Peyer's patch (tissue), 4 donors: ENCODE measurements around the gene USH2A. TPM values are rescaled to one million over a fixed set of nuclear protein-coding genes. Genes with fewer than 3 reads are reported as not detected.

Source experiments
- DNase-seq, 3 donors: peaks; one replicate each; pipeline ENCODE4 v3.0.0-alpha.2; 2017 to 2019
- H3K27ac ChIP-seq, 4 donors: fragments of 200-600 bp; sonication (generic); one replicate each; pipeline ENCODE4 v1.5.1; 2016 to 2019
- H3K27me3 ChIP-seq, 2 donors: fragments of 200-600 bp; sonication (generic); one replicate each; pipeline ENCODE4 v1.5.1; 2019
- H3K36me3 ChIP-seq, 3 donors: fragments of 200-600 bp; sonication (generic); one replicate each; pipeline ENCODE4 v1.5.1; 2016 to 2019
- H3K4me1 ChIP-seq, 4 donors: fragments of 200-600 bp; sonication (generic); one replicate each; pipeline ENCODE4 v1.5.1; 2016 to 2019
- H3K4me3 ChIP-seq, 4 donors: fragments of 200-600 bp; sonication (generic); 1 replicate in 3 of 4; 2 replicates in 1 of 4; pipeline ENCODE4 v1.5.1; 2016 to 2019; ENCODE audit warnings: mild to moderate bottlenecking in 1 of 4
- H3K9me3 ChIP-seq, 4 donors: fragments of 200-600 bp; sonication (generic); one replicate each; pipeline ENCODE4 v1.5.1; 2016 to 2019; ENCODE audit warnings: mild to moderate bottlenecking in 1 of 4
- CTCF ChIP-seq, 6 experiments: fragments of 450-650 bp in 4 of 6; fragments of 200-600 bp in 2 of 6; sonication (generic) in 1 of 6; IDR thresholded peaks; one replicate each; pipeline ENCODE4 v1.5.1; 2017 to 2019; ENCODE audit warnings: antibody characterized with exemption in 6 of 6, mild to moderate bottlenecking in 3 of 6, moderate library complexity in 1 of 6
- POLR2A ChIP-seq, 2 donors: fragments of 450-650 bp; IDR thresholded peaks; one replicate each; pipeline ENCODE4 v1.5.1; 2017; ENCODE audit warnings: antibody characterized with exemption in 2 of 2, mild to moderate bottlenecking in 2 of 2, moderate library complexity in 2 of 2
- total RNA-seq, 4 donors: library from RNA; depleted of rRNA; stranded (reverse); fragments of >200 nt; gene quantifications; one replicate each; pipeline ENCODE4 v1.1.0, GENCODE V29; 2016

Gene USH2A
- total RNA-seq, 4 donors from 2014 or later, result not detected

- no peaks in the 10 kb centered on the region for H3K27me3 ChIP-seq
- no peak for DNase-seq
- H3K27ac ChIP-seq, result no peak overlapping the region
- H3K4me1 ChIP-seq, result no peaks in the 10 kb centered on the region
- no peaks in the 10 kb centered on the region for H3K36me3 ChIP-seq
- H3K9me3 ChIP-seq, result no peaks in the 10 kb centered on the region
- no peak overlapping the region for H3K4me3 ChIP-seq
- no peak for TF ChIP-seq POLR2A (IDR thresholded peaks at IDR 0.05)
- TF ChIP-seq CTCF (IDR thresholded peaks at IDR 0.05), result no peak
Measured at GRCh38 chr1:216057063-216057462, 366.2 kb downstream of the USH2A start.

GRCh38 chr1:216055004-216055403 lies 368.2 kb downstream of the USH2A start:
- TF ChIP-seq POLR2A (IDR thresholded peaks at IDR 0.05) (no peak), CTCF (IDR thresholded peaks at IDR 0.05) (no peak)
- H3K4me3 ChIP-seq, result no peak overlapping the region
- no peaks in the 10 kb centered on the region for H3K4me1 ChIP-seq
- H3K27me3 ChIP-seq, result no peaks in the 10 kb centered on the region
- H3K9me3 ChIP-seq, result no peaks in the 10 kb centered on the region
- no peak for DNase-seq
- no peak overlapping the region for H3K27ac ChIP-seq
- H3K36me3 ChIP-seq, result no peaks in the 10 kb centered on the region

- Histone ChIP-seq H3K4me1 (no peaks in the 10 kb centered on the region), H3K36me3 (no peaks in the 10 kb centered on the region), H3K4me3 (no peak overlapping the region), H3K27me3 (no peaks in the 10 kb centered on the region), H3K9me3 (no peaks in the 10 kb centered on the region), H3K27ac (no peak overlapping the region)
- DNase-seq, result no peak
- no peak for TF ChIP-seq CTCF (IDR thresholded peaks at IDR 0.05)
- TF ChIP-seq POLR2A (IDR thresholded peaks at IDR 0.05), result no peak
Measured at GRCh38 chr1:216054600-216054999, 368.6 kb downstream of the USH2A start.

GRCh38 chr1:216051071-216051470 lies 372.2 kb downstream of the USH2A start:
- DNase-seq, result no peak
- no peak overlapping the region for H3K4me3 ChIP-seq
- H3K27me3 ChIP-seq, result no peaks in the 10 kb centered on the region
- TF ChIP-seq POLR2A (IDR thresholded peaks at IDR 0.05) (no peak), CTCF (IDR thresholded peaks at IDR 0.05) (no peak)
- no peak overlapping the region for H3K27ac ChIP-seq
- H3K9me3 ChIP-seq, result no peaks in the 10 kb centered on the region
- no peaks in the 10 kb centered on the region for H3K36me3 ChIP-seq
- H3K4me1 ChIP-seq, result no peaks in the 10 kb centered on the region

- no peaks in the 10 kb centered on the region for H3K36me3 ChIP-seq
- no peaks in the 10 kb centered on the region for H3K27me3 ChIP-seq
- DNase-seq, result no peak
- H3K27ac ChIP-seq, result no peak overlapping the region
- H3K4me3 ChIP-seq, result no peak overlapping the region
- TF ChIP-seq CTCF (IDR thresholded peaks at IDR 0.05) (no peak), POLR2A (IDR thresholded peaks at IDR 0.05) (no peak)
- no peaks in the 10 kb centered on the region for H3K9me3 ChIP-seq
- no peaks in the 10 kb centered on the region for H3K4me1 ChIP-seq
Measured at GRCh38 chr1:216049741-216050430, 373.4 kb downstream of the USH2A start.
